ENCODE data around the gene MAML2.

The MAML2 gene

GRCh38 chr11:96215110-96215782 is 127.7 kb downstream of the MAML2 start:
- no peak for TF ChIP-seq CTCF (IDR thresholded peaks at IDR 0.05; ENCODE audit: poor library complexity, severe bottlenecking)
- H3K27me3 ChIP-seq (ENCODE audit: insufficient read depth, poor library complexity, severe bottlenecking): no peaks in the 10 kb centered on the region
- H3K36me3 ChIP-seq (ENCODE audit: low read depth): no peaks in the 10 kb centered on the region
- DNase-seq (ENCODE audit: low spot score) (no peak), ATAC-seq (ENCODE audit: low read depth) (peak; percentile 18; the same call in 1 of the 3 replicates)
- peaks cover 31% of the 10 kb centered on the region for H3K4me1 ChIP-seq (ENCODE audit: insufficient read depth, poor library complexity, severe bottlenecking)
- peak overlapping the region; percentile 47 for H3K27ac ChIP-seq (ENCODE audit: poor library complexity, severe bottlenecking)
- no peaks in the 10 kb centered on the region for H3K9me3 ChIP-seq (ENCODE audit: severe bottlenecking)
- H3K4me3 ChIP-seq (ENCODE audit: severe bottlenecking): no peak overlapping the region

- H3K27ac ChIP-seq (ENCODE audit: poor library complexity, severe bottlenecking): peak overlapping the region; percentile 47
These were observed 128.3 kb downstream of the MAML2 start for GRCh38 chr11:96214777-96215109.

GRCh38 chr11:96213500-96213899 is 129.5 kb downstream of the MAML2 start:
- ATAC-seq (ENCODE audit: low read depth) (no peak), DNase-seq (ENCODE audit: low spot score) (no peak)
- Histone ChIP-seq H3K4me3 (ENCODE audit: severe bottlenecking) (no peak overlapping the region), H3K4me1 (ENCODE audit: insufficient read depth, poor library complexity, severe bottlenecking) (peaks cover 30% of the 10 kb centered on the region), H3K9me3 (ENCODE audit: severe bottlenecking) (no peaks in the 10 kb centered on the region), H3K27ac (ENCODE audit: poor library complexity, severe bottlenecking) (peak overlapping the region; percentile 47), H3K36me3 (ENCODE audit: low read depth) (no peaks in the 10 kb centered on the region), H3K27me3 (ENCODE audit: insufficient read depth, poor library complexity, severe bottlenecking) (no peaks in the 10 kb centered on the region)
- TF ChIP-seq CTCF (IDR thresholded peaks at IDR 0.05; ENCODE audit: poor library complexity, severe bottlenecking): no peak

More at GRCh38 chr11:96214777-96215109, 128.3 kb downstream of the MAML2 start:
- DNase-seq (ENCODE audit: low spot score): no peak
- H3K4me3 ChIP-seq (ENCODE audit: severe bottlenecking): no peak overlapping the region
- H3K36me3 ChIP-seq (ENCODE audit: low read depth): no peaks in the 10 kb centered on the region
- H3K4me1 ChIP-seq (ENCODE audit: insufficient read depth, poor library complexity, severe bottlenecking): peaks cover 29% of the 10 kb centered on the region
- no peak for TF ChIP-seq CTCF (IDR thresholded peaks at IDR 0.05; ENCODE audit: poor library complexity, severe bottlenecking)
- no peak for ATAC-seq (ENCODE audit: low read depth)
- no peaks in the 10 kb centered on the region for H3K27me3 ChIP-seq (ENCODE audit: insufficient read depth, poor library complexity, severe bottlenecking)
- H3K9me3 ChIP-seq (ENCODE audit: severe bottlenecking): no peaks in the 10 kb centered on the region

- no peaks in the 10 kb centered on the region for H3K27me3 ChIP-seq (ENCODE audit: insufficient read depth, poor library complexity, severe bottlenecking)
- no peaks in the 10 kb centered on the region for H3K9me3 ChIP-seq (ENCODE audit: severe bottlenecking)
- H3K27ac ChIP-seq (ENCODE audit: poor library complexity, severe bottlenecking): no peak overlapping the region
- TF ChIP-seq CTCF (IDR thresholded peaks at IDR 0.05; ENCODE audit: poor library complexity, severe bottlenecking): no peak
- ATAC-seq (ENCODE audit: low read depth): no peak
- no peak for DNase-seq (ENCODE audit: low spot score)
- H3K4me1 ChIP-seq (ENCODE audit: insufficient read depth, poor library complexity, severe bottlenecking): peaks cover 50% of the 10 kb centered on the region
- no peaks in the 10 kb centered on the region for H3K36me3 ChIP-seq (ENCODE audit: low read depth)
- no peak overlapping the region for H3K4me3 ChIP-seq (ENCODE audit: severe bottlenecking)
These were observed 131.6 kb downstream of the MAML2 start for GRCh38 chr11:96211436-96211835.

All from RWPE2 (cell line).